ENCODE data around the gene CROCC2. TPM values are rescaled to one million over a fixed set of nuclear protein-coding genes. Genes with fewer than 3 reads are reported as not detected.

The CROCC2 gene
- total RNA-seq, 4 donors from 2014 or later: not detected

DNA sequence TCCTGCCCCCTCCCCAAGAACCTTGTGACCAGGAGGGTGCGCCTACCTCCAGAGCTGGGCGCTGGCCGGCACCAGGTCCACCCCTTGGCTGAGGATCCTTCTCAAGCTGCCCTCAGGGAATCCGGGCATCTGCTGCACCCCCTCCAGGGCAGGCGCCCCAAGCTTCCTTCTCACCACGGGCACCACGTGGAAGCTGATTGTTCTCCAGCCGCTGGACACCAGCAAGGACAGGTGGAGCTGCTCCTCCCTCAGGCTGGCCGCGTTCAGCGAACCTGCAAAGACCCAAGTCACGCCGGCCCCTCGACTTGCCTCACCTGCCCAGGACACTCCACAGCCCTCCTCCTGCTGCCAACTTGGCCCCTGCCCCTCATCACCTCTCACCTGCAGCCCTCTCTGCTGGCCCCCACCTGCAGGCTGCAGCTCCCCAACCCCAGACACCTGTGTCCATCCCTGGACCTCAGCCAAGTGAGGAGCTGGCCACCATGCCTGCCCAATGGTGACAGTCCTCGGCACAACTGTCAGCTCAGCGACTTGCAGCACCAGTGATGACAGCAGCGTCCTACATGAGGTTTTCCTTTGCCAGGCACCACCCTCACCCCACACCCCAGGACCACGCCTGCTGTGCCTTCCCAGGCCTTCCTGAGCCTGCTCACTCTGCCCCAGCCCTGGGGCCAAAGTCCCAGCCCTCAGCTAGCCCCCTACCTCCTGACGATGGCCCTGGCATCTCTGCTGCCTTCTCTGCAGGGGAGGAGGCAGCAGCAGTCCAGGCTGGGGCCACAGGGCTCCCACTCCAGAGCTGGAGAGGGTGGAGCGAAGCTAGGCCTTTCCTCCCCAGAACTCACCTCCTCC, 14.4 kb upstream of the CROCC2 start:
- intact Hi-C loops (cut with DNase I; ENCODE audit: low total_unique reads): no loop called here
- no peaks in the 10 kb centered on the region for H3K27me3 ChIP-seq
- WGBS, 2 donors (ENCODE audit: low coverage in 1 of 2): 74% methylated on average over 20 of the region's 20 CpGs; no CpG with 5 or more reads in 1 of the 2 donors
- no peak for DNase-seq
- no peaks in the 10 kb centered on the region for H3K9me3 ChIP-seq
- no peak for TF ChIP-seq POLR2AphosphoS5 (IDR thresholded peaks at IDR 0.05)
- TF ChIP-seq POLR2A (IDR thresholded peaks at IDR 0.05): no peak
- TF ChIP-seq EP300 (IDR thresholded peaks at IDR 0.05; ENCODE audit: low read depth): no peak
- TF ChIP-seq, protein P1, sequence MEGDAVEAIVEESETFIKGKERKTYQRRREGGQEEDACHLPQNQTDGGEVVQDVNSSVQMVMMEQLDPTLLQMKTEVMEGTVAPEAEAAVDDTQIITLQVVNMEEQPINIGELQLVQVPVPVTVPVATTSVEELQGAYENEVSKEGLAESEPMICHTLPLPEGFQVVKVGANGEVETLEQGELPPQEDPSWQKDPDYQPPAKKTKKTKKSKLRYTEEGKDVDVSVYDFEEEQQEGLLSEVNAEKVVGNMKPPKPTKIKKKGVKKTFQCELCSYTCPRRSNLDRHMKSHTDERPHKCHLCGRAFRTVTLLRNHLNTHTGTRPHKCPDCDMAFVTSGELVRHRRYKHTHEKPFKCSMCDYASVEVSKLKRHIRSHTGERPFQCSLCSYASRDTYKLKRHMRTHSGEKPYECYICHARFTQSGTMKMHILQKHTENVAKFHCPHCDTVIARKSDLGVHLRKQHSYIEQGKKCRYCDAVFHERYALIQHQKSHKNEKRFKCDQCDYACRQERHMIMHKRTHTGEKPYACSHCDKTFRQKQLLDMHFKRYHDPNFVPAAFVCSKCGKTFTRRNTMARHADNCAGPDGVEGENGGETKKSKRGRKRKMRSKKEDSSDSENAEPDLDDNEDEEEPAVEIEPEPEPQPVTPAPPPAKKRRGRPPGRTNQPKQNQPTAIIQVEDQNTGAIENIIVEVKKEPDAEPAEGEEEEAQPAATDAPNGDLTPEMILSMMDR (IDR thresholded peaks at IDR 0.05): no peak
- peaks cover 0 to 19% (median 3%) of the 10 kb centered on the region in 4 donors for H3K4me1 ChIP-seq
- H3K36me3 ChIP-seq: no peaks in the 10 kb centered on the region
- in situ Hi-C loops (cut with MboI; ENCODE audit: low pct_ligation_motif_present in 1 of 4, low pct_unique_long_range_greater_than_20kb in 1 of 4, low sequenced_read_pairs in 3 of 4): no loop called here
- H3K4me3 ChIP-seq: no peak overlapping the region
- no peak overlapping the region for H3K27ac ChIP-seq

DNA sequence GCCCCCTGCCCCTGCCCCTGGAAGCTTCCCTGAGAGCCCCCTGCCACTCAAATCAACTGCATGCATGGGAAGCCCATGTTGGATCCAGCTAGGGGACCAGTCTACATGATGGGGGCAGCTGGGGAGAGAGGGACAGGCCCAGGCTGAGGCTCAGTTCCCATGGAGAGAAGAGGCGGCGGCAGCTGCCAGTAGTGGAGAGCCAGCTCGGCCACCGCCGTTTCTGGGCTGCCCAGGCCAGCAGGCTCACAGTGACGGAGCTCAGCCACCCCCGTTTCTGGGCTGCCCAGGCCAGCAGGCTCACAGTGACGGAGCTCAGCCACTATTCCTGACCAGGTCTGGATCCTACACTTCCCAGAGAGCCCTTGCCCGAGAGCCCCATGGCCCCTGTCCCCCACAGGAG, 13.8 kb upstream of the CROCC2 start:
- no CpG with 5 or more reads among the region's 9 CpGs for WGBS, 2 donors (ENCODE audit: low coverage in 1 of 2)
- DNase-seq: no peak
- intact Hi-C loops (cut with DNase I; ENCODE audit: low total_unique reads): no loop called here
- no peak for TF ChIP-seq EP300 (IDR thresholded peaks at IDR 0.05; ENCODE audit: low read depth)
- TF ChIP-seq, protein P1 (IDR thresholded peaks at IDR 0.05): no peak
- Histone ChIP-seq H3K4me3 (no peak overlapping the region), H3K27me3 (no peaks in the 10 kb centered on the region), H3K9me3 (no peaks in the 10 kb centered on the region), H3K27ac (no peak overlapping the region), H3K36me3 (no peaks in the 10 kb centered on the region), H3K4me1 (peaks cover 0 to 25% (median 3%) of the 10 kb centered on the region in 4 donors)
- in situ Hi-C loops (cut with MboI; ENCODE audit: low pct_ligation_motif_present in 1 of 4, low pct_unique_long_range_greater_than_20kb in 1 of 4, low sequenced_read_pairs in 3 of 4): no loop called here

DNA sequence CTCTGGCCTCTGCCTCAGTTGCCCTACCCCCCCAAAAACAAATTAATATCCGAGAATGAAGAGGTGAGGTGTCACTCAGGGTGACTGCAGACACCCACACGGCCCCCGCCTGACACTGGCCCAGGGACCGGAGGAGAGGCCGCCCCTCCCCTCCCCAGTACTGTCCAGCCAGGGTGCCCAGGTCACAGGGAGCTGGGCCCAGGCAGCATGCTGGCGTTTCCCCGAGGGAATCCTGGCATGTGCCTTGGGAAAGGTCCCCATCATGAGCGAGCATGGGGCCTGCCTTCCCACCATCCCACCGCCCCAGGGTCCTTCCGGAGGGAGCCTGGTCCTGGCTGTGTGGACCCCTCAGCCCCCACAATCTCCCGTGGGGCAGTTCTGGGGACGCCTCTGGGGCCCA, 13.2 kb upstream of the CROCC2 start:
- Histone ChIP-seq H3K27me3 (no peaks in the 10 kb centered on the region), H3K4me3 (no peak overlapping the region), H3K4me1 (peaks cover 0 to 28% (median 3%) of the 10 kb centered on the region in 4 donors), H3K9me3 (no peaks in the 10 kb centered on the region), H3K36me3 (no peaks in the 10 kb centered on the region), H3K27ac (no peak overlapping the region)
- WGBS, 2 donors (ENCODE audit: low coverage in 1 of 2): 87% methylated on average over 10 of the region's 12 CpGs; no CpG with 5 or more reads in 1 of the 2 donors
- in situ Hi-C loops (cut with MboI; ENCODE audit: low pct_ligation_motif_present in 1 of 4, low pct_unique_long_range_greater_than_20kb in 1 of 4, low sequenced_read_pairs in 3 of 4) (no loop called here), intact Hi-C loops (cut with DNase I; ENCODE audit: low total_unique reads) (no loop called here)
- DNase-seq: no peak
- TF ChIP-seq EP300 (IDR thresholded peaks at IDR 0.05; ENCODE audit: low read depth) (no peak), POLR2A (IDR thresholded peaks at IDR 0.05) (no peak), POLR2AphosphoS5 (IDR thresholded peaks at IDR 0.05) (no peak)
- TF ChIP-seq, protein P1 (IDR thresholded peaks at IDR 0.05): no peak

DNA sequence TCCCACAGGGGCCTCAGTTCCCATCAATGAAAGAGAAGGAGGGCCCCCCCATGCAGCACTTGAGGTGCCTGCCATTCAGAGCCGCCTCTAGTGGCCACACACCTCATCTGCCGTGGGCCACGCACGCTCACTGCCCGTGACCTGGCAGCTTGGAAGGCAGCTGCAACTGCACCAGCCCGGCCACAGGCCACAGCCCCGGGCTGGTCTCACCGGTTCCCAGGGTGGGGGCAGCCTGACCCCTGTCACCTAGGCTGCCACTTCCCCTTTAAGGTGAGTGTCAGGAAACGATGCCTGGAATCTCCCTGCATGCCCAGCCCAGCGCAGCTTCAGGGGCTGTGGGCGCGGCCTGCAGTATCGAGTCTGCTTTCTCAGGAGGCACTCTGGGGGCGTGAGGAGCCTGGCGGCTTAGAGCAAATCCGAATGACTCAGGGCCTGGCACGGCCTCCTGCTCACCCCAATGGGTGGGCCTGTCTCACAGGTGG, 12.7 kb upstream of the CROCC2 start:
- no peak overlapping the region for H3K27ac ChIP-seq
- in situ Hi-C loops (cut with MboI; ENCODE audit: low pct_ligation_motif_present in 1 of 4, low pct_unique_long_range_greater_than_20kb in 1 of 4, low sequenced_read_pairs in 3 of 4) (no loop called here), intact Hi-C loops (cut with DNase I; ENCODE audit: low total_unique reads) (no loop called here)
- DNase-seq: no peak
- peaks cover 0 to 32% (median 3%) of the 10 kb centered on the region in 4 donors for H3K4me1 ChIP-seq
- H3K9me3 ChIP-seq: no peaks in the 10 kb centered on the region
- no peak for TF ChIP-seq EP300 (IDR thresholded peaks at IDR 0.05; ENCODE audit: low read depth)
- TF ChIP-seq, protein P1 (IDR thresholded peaks at IDR 0.05): no peak
- H3K27me3 ChIP-seq: no peaks in the 10 kb centered on the region
- WGBS, 2 donors (ENCODE audit: low coverage in 1 of 2): 32% methylated on average over 16 of the region's 17 CpGs; no CpG with 5 or more reads in 1 of the 2 donors
- H3K4me3 ChIP-seq: no peak overlapping the region
- H3K36me3 ChIP-seq: no peaks in the 10 kb centered on the region
